A549 (cell line): Measurements from ENCODE around the gene ACSL3. TPM values are rescaled to one million over a fixed set of nuclear protein-coding genes. Genes with fewer than 3 reads are reported as not detected.

Source experiments
- ATAC-seq, 2 experiments: fragments of 200-7000 bp in 1 of 2; fragments of >200 bp in 1 of 2; cut with Nextera tagmentation in 1 of 2; cut with Tn5 transposase in 1 of 2; 3 replicates each; pipeline versions ENCODE4 v1.8.0 to v1.9.1; 2018 to 2020; ENCODE audit warnings: mild to moderate bottlenecking in 1 of 2, moderate library complexity in 1 of 2
- CTCF ChIA-PET: fragments of 300-600 bp; sonication (Branson Sonifier 250); formaldehyde crosslinking; extraction: SDS; loops from one replicate; lab custom pipeline; 2021; ENCODE audit warnings: antibody characterized with exemption, inconsistent platforms; lab: Yijun Ruan, JAX
- POLR2A ChIA-PET: fragments of 350-600 bp; formaldehyde crosslinking; extraction: SDS; loops from one replicate; lab custom pipeline; 2021; ENCODE audit warnings: antibody characterized with exemption, inconsistent platforms; lab: Yijun Ruan, JAX
- DNase-seq, 2 experiments: peaks; one replicate each; pipeline versions ENCODE4 v3.0.0 to v3.0.0-alpha.2; 2011 to 2016; ENCODE audit warnings: low read depth in 1 of 2, low spot score in 1 of 2
- FAIRE-seq: peaks from 2 replicates; lab custom pipeline; 2011; peaks lifted over from hg19 to GRCh38; lab: Jason Lieb, UNC
- H3K27ac ChIP-seq, 2 experiments: fragments of >200 bp; sonication (Bioruptor Twin); formaldehyde crosslinking; 3 replicates each; pipeline ENCODE4 v1.5.1; 2016 to 2017
- H3K4me1 ChIP-seq: fragments of >200 bp; sonication (Bioruptor Twin); formaldehyde crosslinking; 3 replicates; pipeline ENCODE4 v1.6.1; 2016
- H3K4me2 ChIP-seq: fragments of >200 bp; sonication (Bioruptor Twin); formaldehyde crosslinking; 3 replicates; pipeline ENCODE4 v1.6.1; 2016
- H3K4me3 ChIP-seq: fragments of >200 bp; sonication (Bioruptor Twin); formaldehyde crosslinking; 3 replicates; pipeline ENCODE4 v1.5.1; 2016
- H3K9me3 ChIP-seq: fragments of >200 bp; sonication (Bioruptor Twin); formaldehyde crosslinking; 3 replicates; pipeline ENCODE4 v1.6.1; 2016
- BHLHE40 ChIP-seq: IDR thresholded peaks from 2 replicates; pipeline ENCODE4 v1.6.1; 2012; ENCODE audit warnings: low read depth, low read length, inconsistent platforms
- CBX8 ChIP-seq: fragments of 200-600 bp; sonication (generic); IDR thresholded peaks from 2 replicates; pipeline ENCODE4 v1.6.1; 2016
- CHD2 ChIP-seq: fragments of 150-350 bp; IDR thresholded peaks from 2 replicates; pipeline ENCODE4 v1.6.1; 2014; ENCODE audit warnings: low read length; ENCODE audit not compliant: partially characterized antibody
- CHD4 ChIP-seq: fragments of 200-600 bp; sonication (generic); IDR thresholded peaks from 2 replicates; pipeline ENCODE4 v1.6.1; 2016; ENCODE audit warnings: antibody characterized with exemption, mild to moderate bottlenecking, borderline replicate concordance
- EHMT2 ChIP-seq: fragments of 200-600 bp; sonication (generic); IDR thresholded peaks from 2 replicates; pipeline ENCODE4 v1.6.1; 2016; ENCODE audit warnings: antibody characterized with exemption, low read depth, mild to moderate bottlenecking, moderate library complexity
- ESRRA ChIP-seq: fragments of 150-350 bp; IDR thresholded peaks from 2 replicates; pipeline ENCODE4 v1.6.1; 2014; ENCODE audit warnings: mild to moderate bottlenecking, low read length, borderline replicate concordance
- FOSL2 ChIP-seq, 2 experiments: fragments of 450-650 bp in 1 of 2; fragments of >200 bp in 1 of 2; sonication (Bioruptor Twin) in 1 of 2; formaldehyde crosslinking; IDR thresholded peaks; 2 replicates each; pipeline versions ENCODE4 v1.5.0 to v1.6.1; 2016 to 2020; ENCODE audit warnings: mild to moderate bottlenecking in 1 of 2, moderate library complexity in 1 of 2
- FOXS1 ChIP-seq: fragments of 250-450 bp; sonication (Bioruptor Pico); IDR thresholded peaks from 2 replicates; pipeline ENCODE4 v1.5.0; 2020; ENCODE audit warnings: mild to moderate bottlenecking, moderate library complexity
- HDAC2 ChIP-seq: fragments of 200-600 bp; sonication (generic); IDR thresholded peaks from 2 replicates; pipeline ENCODE4 v1.6.1; 2016
- HEYL ChIP-seq: fragments of 250-450 bp; sonication (Bioruptor Pico); IDR thresholded peaks from 2 replicates; pipeline ENCODE4 v1.8.0; 2021; ENCODE audit warnings: mild to moderate bottlenecking, moderate library complexity
- HMGXB4 ChIP-seq: fragments of 250-450 bp; sonication (Bioruptor Pico); IDR thresholded peaks from 2 replicates; pipeline ENCODE4 v1.5.0; 2021; ENCODE audit warnings: mild to moderate bottlenecking, moderate library complexity, borderline replicate concordance
- HOXA7 ChIP-seq: fragments of 250-450 bp; sonication (Bioruptor Pico); IDR thresholded peaks from 2 replicates; pipeline ENCODE4 v1.5.0; 2020; ENCODE audit warnings: mild to moderate bottlenecking, moderate library complexity
- HOXB13 ChIP-seq: fragments of 250-450 bp; sonication (Bioruptor Pico); IDR thresholded peaks from 2 replicates; pipeline ENCODE4 v1.5.0; 2020; ENCODE audit warnings: low read depth, mild to moderate bottlenecking, moderate library complexity
- JUN ChIP-seq, 2 experiments: fragments of >200 bp; sonication (Bioruptor Twin); formaldehyde crosslinking; IDR thresholded peaks; 2 replicates in 1 of 2; 3 replicates in 1 of 2; pipeline ENCODE4 v1.6.1; 2016 to 2017
- KDM1A ChIP-seq: fragments of 200-600 bp; sonication (generic); IDR thresholded peaks from 2 replicates; pipeline ENCODE4 v1.6.1; 2016; ENCODE audit warnings: low read depth, mild to moderate bottlenecking
- KDM5A ChIP-seq: fragments of 200-600 bp; sonication (generic); IDR thresholded peaks from 2 replicates; pipeline ENCODE4 v1.6.1; 2016; ENCODE audit warnings: antibody characterized with exemption, mild to moderate bottlenecking
- MAFK ChIP-seq: fragments of 450-650 bp; IDR thresholded peaks from 2 replicates; pipeline ENCODE4 v1.6.1; 2014; ENCODE audit not compliant: partially characterized antibody
- MYC ChIP-seq: IDR thresholded peaks from 2 replicates; pipeline ENCODE4 v1.6.1; 2012; ENCODE audit warnings: mild to moderate bottlenecking, inconsistent platforms, low read length, improper control_type of control experiment, borderline replicate concordance
- NR3C1 ChIP-seq: fragments of >200 bp; sonication (Bioruptor Twin); formaldehyde crosslinking; IDR thresholded peaks from 3 replicates; pipeline ENCODE4 v1.6.1; 2017
- PBX3 ChIP-seq: IDR thresholded peaks from 2 replicates; pipeline ENCODE4 v1.6.1; 2012
- PHF8 ChIP-seq: fragments of 200-600 bp; sonication (generic); IDR thresholded peaks from 2 replicates; pipeline ENCODE4 v1.6.1; 2016; ENCODE audit warnings: low read depth, mild to moderate bottlenecking, antibody characterized with exemption, moderate library complexity, borderline replicate concordance
- RCOR1 ChIP-seq: fragments of 150-350 bp; IDR thresholded peaks from 2 replicates; pipeline ENCODE4 v1.6.1; 2014; ENCODE audit warnings: antibody characterized with exemption, low read length, low read depth
- RNF2 ChIP-seq: fragments of 200-600 bp; sonication (generic); IDR thresholded peaks from 2 replicates; pipeline ENCODE4 v1.6.1; 2016; ENCODE audit warnings: low read depth, mild to moderate bottlenecking, antibody characterized with exemption, moderate library complexity, borderline replicate concordance
- SMC3 ChIP-seq: fragments of >200 bp; sonication (Bioruptor Twin); formaldehyde crosslinking; IDR thresholded peaks from 3 replicates; pipeline ENCODE4 v1.6.1; 2018; ENCODE audit warnings: inconsistent platforms
- TP53 ChIP-seq: fragments of 250-450 bp; sonication (Bioruptor Pico); IDR thresholded peaks from 2 replicates; pipeline ENCODE4 v1.5.0; 2021; ENCODE audit warnings: mild to moderate bottlenecking, moderate library complexity
- USF2 ChIP-seq: fragments of 450-650 bp; IDR thresholded peaks from 2 replicates; pipeline ENCODE4 v1.6.1; 2014; ENCODE audit warnings: antibody characterized with exemption
- ZFP36 ChIP-seq: fragments of 450-650 bp; IDR thresholded peaks from 2 replicates; pipeline ENCODE4 v1.6.1; 2014; ENCODE audit warnings: borderline replicate concordance; ENCODE audit not compliant: partially characterized antibody
- WGBS: methylation state at CpG from one replicate; pipeline ENCODE4 v1.1.6; 2017; ENCODE audit errors: missing lambda C conversion rate; 5-methylcytosine and 5-hydroxymethylcytosine counted together
- polyA plus RNA-seq, 4 experiments: library from polyadenylated mRNA; depleted of rRNA in 3 of 4; stranded (reverse); fragments of >200 nt; fragmentation: RNase III in 1 of 4; extraction: RNeasy Plus Mini Kit Qiagen cat#74134 plus additional on column Dnase treatment in 1 of 4; gene quantifications; 2 replicates in 3 of 4; 3 replicates in 1 of 4; pipeline ENCODE4 v1.2.3, GENCODE V29; 2011 to 2017
- TF ChIP-seq, protein P1 (sequence below): fragments of 200-600 bp; sonication (generic); IDR thresholded peaks from 2 replicates; pipeline ENCODE4 v1.6.1; 2016; ENCODE audit warnings: antibody characterized with exemption, mild to moderate bottlenecking, moderate library complexity
- TF ChIP-seq, protein P2 (sequence below): IDR thresholded peaks from 2 replicates; pipeline ENCODE4 v1.6.1; 2012; ENCODE audit warnings: low read depth, borderline replicate concordance

ACSL3 gene
- polyA plus RNA-seq, 2 of the 4 experiments (the other 2 are of a cell fraction) = 142 to 160 TPM

- Histone ChIP-seq H3K27ac (no peak overlapping the region), H3K4me3 (no peak overlapping the region), H3K4me2 (no peak overlapping the region), H3K4me1 (peaks cover 50% of the 10 kb centered on the region), H3K9me3 (no peaks in the 10 kb centered on the region)
- ChIA-PET CTCF (interaction anchor here (0.6 to 1.5 kb wide), 2 partner anchors 166 to 832 kb away, joined by 3 read pairs; no protein-coding TSS in a partner anchor), POLR2A (no interaction called here)
- no peak for ATAC-seq
- TF ChIP-seq HEYL (CRISPR knock-in tag) = no peak
- TF ChIP-seq USF2 = no peak
- no peak for TF ChIP-seq TP53
- TF ChIP-seq, protein P1, sequence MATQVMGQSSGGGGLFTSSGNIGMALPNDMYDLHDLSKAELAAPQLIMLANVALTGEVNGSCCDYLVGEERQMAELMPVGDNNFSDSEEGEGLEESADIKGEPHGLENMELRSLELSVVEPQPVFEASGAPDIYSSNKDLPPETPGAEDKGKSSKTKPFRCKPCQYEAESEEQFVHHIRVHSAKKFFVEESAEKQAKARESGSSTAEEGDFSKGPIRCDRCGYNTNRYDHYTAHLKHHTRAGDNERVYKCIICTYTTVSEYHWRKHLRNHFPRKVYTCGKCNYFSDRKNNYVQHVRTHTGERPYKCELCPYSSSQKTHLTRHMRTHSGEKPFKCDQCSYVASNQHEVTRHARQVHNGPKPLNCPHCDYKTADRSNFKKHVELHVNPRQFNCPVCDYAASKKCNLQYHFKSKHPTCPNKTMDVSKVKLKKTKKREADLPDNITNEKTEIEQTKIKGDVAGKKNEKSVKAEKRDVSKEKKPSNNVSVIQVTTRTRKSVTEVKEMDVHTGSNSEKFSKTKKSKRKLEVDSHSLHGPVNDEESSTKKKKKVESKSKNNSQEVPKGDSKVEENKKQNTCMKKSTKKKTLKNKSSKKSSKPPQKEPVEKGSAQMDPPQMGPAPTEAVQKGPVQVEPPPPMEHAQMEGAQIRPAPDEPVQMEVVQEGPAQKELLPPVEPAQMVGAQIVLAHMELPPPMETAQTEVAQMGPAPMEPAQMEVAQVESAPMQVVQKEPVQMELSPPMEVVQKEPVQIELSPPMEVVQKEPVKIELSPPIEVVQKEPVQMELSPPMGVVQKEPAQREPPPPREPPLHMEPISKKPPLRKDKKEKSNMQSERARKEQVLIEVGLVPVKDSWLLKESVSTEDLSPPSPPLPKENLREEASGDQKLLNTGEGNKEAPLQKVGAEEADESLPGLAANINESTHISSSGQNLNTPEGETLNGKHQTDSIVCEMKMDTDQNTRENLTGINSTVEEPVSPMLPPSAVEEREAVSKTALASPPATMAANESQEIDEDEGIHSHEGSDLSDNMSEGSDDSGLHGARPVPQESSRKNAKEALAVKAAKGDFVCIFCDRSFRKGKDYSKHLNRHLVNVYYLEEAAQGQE = no peak
- no peak for TF ChIP-seq ESRRA
- no peak for TF ChIP-seq NR3C1
- no peak for TF ChIP-seq KDM1A
- no peak for TF ChIP-seq CHD4
- no peak for TF ChIP-seq HOXA7 (CRISPR knock-in tag)
- TF ChIP-seq SMC3 = no peak
- no peak for TF ChIP-seq HOXB13 (CRISPR knock-in tag)
- TF ChIP-seq ZFP36 = no peak
- TF ChIP-seq FOSL2 (IDR thresholded peaks at IDR 0.05) = no peak
- TF ChIP-seq FOSL2 (CRISPR knock-in tag; IDR thresholded peaks at IDR 0.05) = no peak
- no peak for TF ChIP-seq JUN (IDR thresholded peaks at IDR 0.05)
- no peak for TF ChIP-seq PHF8
- TF ChIP-seq CBX8 = no peak
- no peak for TF ChIP-seq MAFK
- no peak for FAIRE-seq
- no peak for DNase-seq
- 91% methylated on average over 3 of the region's 3 CpGs for WGBS
Measured at GRCh38 chr2:222875482-222875881, 14.6 kb downstream of the ACSL3 start.

GRCh38 chr2:222876947-222877346, 16.1 kb downstream of the ACSL3 start:
- DNase-seq (no peak), FAIRE-seq (no peak), ATAC-seq (no peak)
- POLR2A ChIA-PET = no interaction called here
- H3K4me3 ChIP-seq = no peak overlapping the region
- no peak overlapping the region for H3K4me2 ChIP-seq
- H3K4me1 ChIP-seq = peaks cover 41% of the 10 kb centered on the region
- H3K27ac ChIP-seq = no peak overlapping the region
- CTCF ChIA-PET = interaction anchor here (1.3 to 1.5 kb wide), 2 partner anchors 113 to 168 kb away, joined by 3 read pairs; no protein-coding TSS in a partner anchor
- H3K9me3 ChIP-seq = no peaks in the 10 kb centered on the region
- no peak for TF ChIP-seq RNF2
- no peak for TF ChIP-seq HMGXB4 (CRISPR knock-in tag)
- TF ChIP-seq, protein P2, sequence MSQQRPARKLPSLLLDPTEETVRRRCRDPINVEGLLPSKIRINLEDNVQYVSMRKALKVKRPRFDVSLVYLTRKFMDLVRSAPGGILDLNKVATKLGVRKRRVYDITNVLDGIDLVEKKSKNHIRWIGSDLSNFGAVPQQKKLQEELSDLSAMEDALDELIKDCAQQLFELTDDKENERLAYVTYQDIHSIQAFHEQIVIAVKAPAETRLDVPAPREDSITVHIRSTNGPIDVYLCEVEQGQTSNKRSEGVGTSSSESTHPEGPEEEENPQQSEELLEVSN = no peak
- no peak for TF ChIP-seq EHMT2
- no peak for TF ChIP-seq PHF8
- TF ChIP-seq JUN (IDR thresholded peaks at IDR 0.05) = no peak
- TF ChIP-seq CHD2 = no peak
- no peak for TF ChIP-seq PBX3
- no peak for TF ChIP-seq FOXS1 (CRISPR knock-in tag)
- no peak for TF ChIP-seq KDM1A
- TF ChIP-seq HDAC2 = no peak
- no peak for TF ChIP-seq RCOR1
- TF ChIP-seq BHLHE40 = no peak
- no peak for TF ChIP-seq KDM5A
- no peak for TF ChIP-seq CHD4
- no peak for TF ChIP-seq HOXA7 (CRISPR knock-in tag)
- no peak for TF ChIP-seq ZFP36
- TF ChIP-seq MYC = no peak
